ENCODE results near the gene LRMDA.

DNA sequence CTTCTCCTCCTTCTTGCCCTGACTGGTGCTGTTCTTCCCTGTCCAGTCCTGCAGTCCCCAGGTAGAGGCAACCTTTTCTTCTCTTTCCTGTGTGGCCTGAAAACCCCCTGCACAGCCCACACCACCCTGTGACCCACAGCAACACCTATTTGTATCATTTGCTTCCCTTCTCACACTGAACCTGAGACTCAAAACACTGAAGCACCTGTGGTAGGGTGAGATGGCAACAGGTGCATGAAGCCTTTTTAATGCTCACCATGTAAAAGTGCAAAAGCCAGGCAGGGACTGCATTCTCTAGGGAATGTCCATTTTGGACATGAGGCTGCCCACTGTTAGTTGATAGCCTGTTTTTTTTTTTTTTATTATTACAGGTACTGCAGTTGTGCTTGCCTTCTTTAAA is 71.4 kb downstream of the LRMDA start:
- TF ChIP-seq, protein P1, sequence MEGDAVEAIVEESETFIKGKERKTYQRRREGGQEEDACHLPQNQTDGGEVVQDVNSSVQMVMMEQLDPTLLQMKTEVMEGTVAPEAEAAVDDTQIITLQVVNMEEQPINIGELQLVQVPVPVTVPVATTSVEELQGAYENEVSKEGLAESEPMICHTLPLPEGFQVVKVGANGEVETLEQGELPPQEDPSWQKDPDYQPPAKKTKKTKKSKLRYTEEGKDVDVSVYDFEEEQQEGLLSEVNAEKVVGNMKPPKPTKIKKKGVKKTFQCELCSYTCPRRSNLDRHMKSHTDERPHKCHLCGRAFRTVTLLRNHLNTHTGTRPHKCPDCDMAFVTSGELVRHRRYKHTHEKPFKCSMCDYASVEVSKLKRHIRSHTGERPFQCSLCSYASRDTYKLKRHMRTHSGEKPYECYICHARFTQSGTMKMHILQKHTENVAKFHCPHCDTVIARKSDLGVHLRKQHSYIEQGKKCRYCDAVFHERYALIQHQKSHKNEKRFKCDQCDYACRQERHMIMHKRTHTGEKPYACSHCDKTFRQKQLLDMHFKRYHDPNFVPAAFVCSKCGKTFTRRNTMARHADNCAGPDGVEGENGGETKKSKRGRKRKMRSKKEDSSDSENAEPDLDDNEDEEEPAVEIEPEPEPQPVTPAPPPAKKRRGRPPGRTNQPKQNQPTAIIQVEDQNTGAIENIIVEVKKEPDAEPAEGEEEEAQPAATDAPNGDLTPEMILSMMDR (IDR thresholded peaks at IDR 0.05), result no peak
- no peak for TF ChIP-seq POLR2A (IDR thresholded peaks at IDR 0.05)

All from tibial nerve (tissue), 3 donors.